ENCODE measurements around the gene KCNG2. TPM values are rescaled to one million over a fixed set of nuclear protein-coding genes. Genes with fewer than 3 reads are reported as not detected.

Gene KCNG2
- total and polyA plus RNA-seq, 2 experiments from 2014 or later: not detected

DNA sequence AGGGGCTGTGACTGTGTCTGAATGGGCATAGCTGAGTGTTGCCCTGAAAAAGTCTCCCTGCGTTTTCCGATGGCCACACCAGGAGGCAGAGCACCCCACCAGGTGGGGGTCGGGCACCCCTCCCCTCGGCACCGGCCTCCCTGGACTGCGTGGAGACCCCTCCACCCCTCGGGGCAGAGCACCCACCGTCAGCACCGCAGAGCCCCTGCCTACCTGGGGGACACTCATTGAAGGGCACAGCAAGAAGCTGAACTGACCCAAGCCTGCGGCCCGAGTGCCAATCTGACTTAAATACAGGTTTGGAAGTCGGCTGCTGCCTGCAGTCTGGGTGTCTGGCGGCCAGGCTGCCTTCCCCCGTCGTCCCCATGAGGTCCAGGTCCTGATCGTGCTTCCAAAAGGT is 69.9 kb downstream of the KCNG2 start:
- no peaks in the 10 kb centered on the region for H3K36me3 ChIP-seq (replicated peaks; ENCODE audit: insufficient read depth, low read depth)
- no peaks in the 10 kb centered on the region for H3K4me1 ChIP-seq (ENCODE audit: insufficient read depth)
- H3K9me3 ChIP-seq (ENCODE audit: low read depth): no peaks in the 10 kb centered on the region
- H3K27ac ChIP-seq: no peak overlapping the region
- no peaks in the 10 kb centered on the region for H3K9me2 ChIP-seq (replicated peaks; ENCODE audit: insufficient read depth)
- WGBS (ENCODE audit: low lambda C conversion rate, missing lambda C conversion rate): 81% methylated on average over 16 of the region's 16 CpGs
- TF ChIP-seq EZH2 (IDR thresholded peaks at IDR 0.05; ENCODE audit: borderline replicate concordance): no peak
- TF ChIP-seq EZH2phosphoT487 (IDR thresholded peaks at IDR 0.05; ENCODE audit: low read depth, severe bottlenecking, unreplicated experiment): no peak
- TF ChIP-seq, protein P1, sequence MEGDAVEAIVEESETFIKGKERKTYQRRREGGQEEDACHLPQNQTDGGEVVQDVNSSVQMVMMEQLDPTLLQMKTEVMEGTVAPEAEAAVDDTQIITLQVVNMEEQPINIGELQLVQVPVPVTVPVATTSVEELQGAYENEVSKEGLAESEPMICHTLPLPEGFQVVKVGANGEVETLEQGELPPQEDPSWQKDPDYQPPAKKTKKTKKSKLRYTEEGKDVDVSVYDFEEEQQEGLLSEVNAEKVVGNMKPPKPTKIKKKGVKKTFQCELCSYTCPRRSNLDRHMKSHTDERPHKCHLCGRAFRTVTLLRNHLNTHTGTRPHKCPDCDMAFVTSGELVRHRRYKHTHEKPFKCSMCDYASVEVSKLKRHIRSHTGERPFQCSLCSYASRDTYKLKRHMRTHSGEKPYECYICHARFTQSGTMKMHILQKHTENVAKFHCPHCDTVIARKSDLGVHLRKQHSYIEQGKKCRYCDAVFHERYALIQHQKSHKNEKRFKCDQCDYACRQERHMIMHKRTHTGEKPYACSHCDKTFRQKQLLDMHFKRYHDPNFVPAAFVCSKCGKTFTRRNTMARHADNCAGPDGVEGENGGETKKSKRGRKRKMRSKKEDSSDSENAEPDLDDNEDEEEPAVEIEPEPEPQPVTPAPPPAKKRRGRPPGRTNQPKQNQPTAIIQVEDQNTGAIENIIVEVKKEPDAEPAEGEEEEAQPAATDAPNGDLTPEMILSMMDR (IDR thresholded peaks at IDR 0.05; ENCODE audit: poor library complexity): no peak
- H2AFZ ChIP-seq: no peak overlapping the region
- DNase-seq (ENCODE audit: low spot score): no peak
- H4K20me1 ChIP-seq (ENCODE audit: insufficient read depth, poor library complexity, severe bottlenecking): no peaks in the 10 kb centered on the region
- no peak overlapping the region for H3K4me2 ChIP-seq
- no peak overlapping the region for H3K4me3 ChIP-seq
- no peaks in the 10 kb centered on the region for H3K79me2 ChIP-seq
- H3K27me3 ChIP-seq: no peaks in the 10 kb centered on the region

DNA sequence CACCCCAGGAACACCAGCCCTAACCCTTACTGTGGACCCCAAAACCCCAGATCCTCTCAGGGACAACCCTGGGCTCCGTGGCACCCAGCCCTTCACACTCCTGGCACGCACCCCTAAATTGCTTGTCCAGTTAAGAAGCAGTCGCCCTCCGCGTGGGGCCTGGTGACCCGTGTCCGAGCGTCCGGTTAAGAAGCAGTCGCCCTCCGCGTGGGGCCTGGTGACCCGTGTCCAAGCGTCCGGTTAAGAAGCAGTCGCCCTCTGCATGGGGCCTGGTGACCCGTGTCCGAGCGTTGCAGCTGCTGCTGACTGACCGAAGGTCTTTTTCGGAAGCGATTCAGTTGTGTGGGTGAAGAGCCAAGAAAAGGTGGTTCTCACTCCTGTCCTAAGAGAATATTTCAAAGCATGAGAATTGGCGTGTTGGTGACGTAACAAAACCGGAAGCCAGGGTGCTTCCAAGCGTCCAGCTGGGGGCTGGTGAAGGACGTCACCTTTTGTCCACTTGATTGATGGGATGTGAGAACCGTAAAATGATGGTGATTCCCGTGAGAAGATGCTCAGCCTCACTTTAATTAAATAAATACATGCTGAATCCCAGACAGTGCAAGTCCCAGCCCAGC is 70.5 kb downstream of the KCNG2 start:
- TF ChIP-seq, protein P1 (IDR thresholded peaks at IDR 0.05; ENCODE audit: poor library complexity): no peak
- no peak for TF ChIP-seq EZH2phosphoT487 (IDR thresholded peaks at IDR 0.05; ENCODE audit: low read depth, severe bottlenecking, unreplicated experiment)
- Histone ChIP-seq H3K79me2 (no peaks in the 10 kb centered on the region), H2AFZ (no peak overlapping the region), H3K4me2 (no peak overlapping the region), H3K9me3 (ENCODE audit: low read depth) (no peaks in the 10 kb centered on the region), H3K27me3 (no peaks in the 10 kb centered on the region), H3K9me2 (replicated peaks; ENCODE audit: insufficient read depth) (no peaks in the 10 kb centered on the region), H4K20me1 (ENCODE audit: insufficient read depth, poor library complexity, severe bottlenecking) (no peaks in the 10 kb centered on the region), H3K27ac (no peak overlapping the region), H3K4me3 (no peak overlapping the region), H3K4me1 (ENCODE audit: insufficient read depth) (no peaks in the 10 kb centered on the region), H3K36me3 (replicated peaks; ENCODE audit: insufficient read depth, low read depth) (no peaks in the 10 kb centered on the region)
- DNase-seq (ENCODE audit: low spot score): no peak
- 93% methylated on average over 29 of the region's 29 CpGs for WGBS (ENCODE audit: low lambda C conversion rate, missing lambda C conversion rate)

DNA sequence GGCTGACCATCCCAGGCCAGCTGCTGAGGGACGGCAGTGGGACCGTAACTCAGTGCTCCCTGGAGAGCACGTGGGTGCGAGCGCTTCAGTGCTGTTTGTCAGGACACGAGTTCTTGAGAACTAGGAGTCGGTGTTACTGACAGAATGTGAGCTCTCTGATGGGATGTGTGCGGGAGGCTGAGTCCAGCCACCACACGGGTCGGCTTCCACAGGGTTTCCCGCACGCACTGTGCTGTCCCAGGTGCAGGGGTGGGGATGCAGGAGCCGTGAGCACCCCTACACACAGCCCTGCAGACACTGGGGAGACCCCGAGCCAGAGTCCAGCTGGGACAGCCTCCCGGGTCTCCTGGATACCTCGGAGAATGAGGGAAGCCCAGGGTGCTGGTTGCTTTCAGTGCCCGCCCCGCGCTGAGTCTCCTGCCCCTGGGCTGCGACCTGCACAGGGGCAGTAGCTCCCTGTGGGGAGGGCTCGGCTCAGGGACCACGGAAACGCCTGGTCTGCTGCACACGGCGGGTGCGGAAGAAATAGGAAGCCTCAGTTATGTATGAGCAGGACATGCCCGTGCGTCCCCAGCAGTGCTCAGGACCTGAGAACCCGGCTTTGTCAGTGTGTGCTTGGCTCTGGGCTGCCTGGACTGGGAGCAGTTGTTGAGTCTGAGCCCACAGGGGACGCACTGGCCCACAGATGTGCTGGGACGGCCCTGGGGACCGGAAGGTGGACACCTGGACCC is 71.2 kb downstream of the KCNG2 start:
- no peaks in the 10 kb centered on the region for H4K20me1 ChIP-seq (ENCODE audit: insufficient read depth, poor library complexity, severe bottlenecking)
- no peak for DNase-seq (ENCODE audit: low spot score)
- H3K4me3 ChIP-seq: no peak overlapping the region
- H3K4me2 ChIP-seq: no peak overlapping the region
- no peaks in the 10 kb centered on the region for H3K9me3 ChIP-seq (ENCODE audit: low read depth)
- H3K36me3 ChIP-seq (replicated peaks; ENCODE audit: insufficient read depth, low read depth): no peaks in the 10 kb centered on the region
- WGBS (ENCODE audit: low lambda C conversion rate, missing lambda C conversion rate): 88% methylated on average over 29 of the region's 32 CpGs
- no peak for TF ChIP-seq EZH2 (IDR thresholded peaks at IDR 0.05; ENCODE audit: borderline replicate concordance)
- TF ChIP-seq, protein P1 (IDR thresholded peaks at IDR 0.05; ENCODE audit: poor library complexity): no peak
- no peak for TF ChIP-seq EZH2phosphoT487 (IDR thresholded peaks at IDR 0.05; ENCODE audit: low read depth, severe bottlenecking, unreplicated experiment)
- H2AFZ ChIP-seq: no peak overlapping the region
- no peaks in the 10 kb centered on the region for H3K27me3 ChIP-seq
- H3K79me2 ChIP-seq: no peaks in the 10 kb centered on the region
- H3K9me2 ChIP-seq (replicated peaks; ENCODE audit: insufficient read depth): no peaks in the 10 kb centered on the region
- H3K27ac ChIP-seq: no peak overlapping the region
- H3K4me1 ChIP-seq (ENCODE audit: insufficient read depth): no peaks in the 10 kb centered on the region
